RKO (cell line): ENCODE measurements around the gene DIAPH1.

Experiments
- DNase-seq: peaks from one replicate; pipeline ENCODE4 v3.0.0-alpha.2; 2016; ENCODE audit warnings: low spot score

DIAPH1 gene

DNA sequence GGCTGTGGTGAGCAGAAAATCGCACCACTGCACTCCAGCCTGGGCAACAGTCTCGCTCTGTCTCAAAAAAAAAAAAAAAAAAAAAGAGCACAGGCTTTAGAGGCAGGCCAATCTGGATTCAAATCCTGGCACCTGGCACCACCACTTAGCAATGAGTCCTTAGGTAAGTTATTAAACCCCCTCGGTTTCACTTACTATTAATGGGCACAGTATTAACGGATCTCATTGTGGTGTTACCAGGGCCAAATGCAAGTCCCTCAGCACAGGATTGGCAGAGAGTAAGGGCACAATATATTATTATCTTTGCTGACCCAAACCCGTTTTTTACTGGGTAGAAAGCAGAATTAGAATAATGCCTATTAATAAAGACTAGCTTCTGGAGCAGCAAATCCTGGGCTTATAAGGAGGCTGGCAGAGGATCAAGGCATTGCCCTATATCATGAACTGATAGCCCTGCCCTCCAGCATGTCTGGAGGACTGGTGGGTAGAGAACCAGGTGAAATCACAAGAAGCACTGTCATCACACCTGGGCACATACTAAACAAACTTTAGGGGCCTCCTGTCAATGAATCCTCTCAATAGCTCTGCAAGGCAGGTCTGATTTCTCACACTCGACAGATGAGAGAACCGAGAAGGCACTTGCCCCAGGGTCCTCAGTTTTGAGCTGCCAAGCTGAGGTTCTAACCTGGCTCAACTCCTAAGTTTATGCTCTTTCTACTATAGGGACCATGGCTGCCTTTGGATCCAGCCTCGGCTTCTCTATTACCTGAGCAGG is 112.2 kb downstream of the DIAPH1 start:
- no peak for DNase-seq

- DNase-seq = no peak
Observed at GRCh38 chr5:141504216-141504615, 114.6 kb downstream of the DIAPH1 start.

- DNase-seq = no peak
Observed at GRCh38 chr5:141503681-141504080, 115.1 kb downstream of the DIAPH1 start.

GRCh38 chr5:141501761-141502160 is 117.0 kb downstream of the DIAPH1 start:
- no peak for DNase-seq

DNA sequence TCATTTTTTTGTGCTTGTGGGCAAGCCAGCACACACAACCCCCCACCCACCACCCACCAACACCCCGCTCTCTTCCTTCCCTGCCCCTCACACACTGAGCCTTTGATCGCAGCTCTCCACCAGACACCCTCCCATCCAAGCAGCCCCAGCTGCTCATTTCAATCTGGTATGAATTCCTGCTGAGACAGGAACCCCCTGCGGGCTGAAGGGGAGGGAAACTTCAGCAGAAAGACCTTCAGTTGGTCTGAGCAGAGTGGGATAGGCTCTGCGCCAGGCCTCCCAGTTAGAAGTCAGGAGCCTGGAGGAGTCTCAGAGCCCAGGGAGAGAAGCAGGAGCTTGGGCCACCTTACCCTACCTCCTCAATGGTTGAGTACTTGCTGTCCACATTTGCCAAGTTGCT is 122.8 kb downstream of the DIAPH1 start:
- DNase-seq = no peak

DNA sequence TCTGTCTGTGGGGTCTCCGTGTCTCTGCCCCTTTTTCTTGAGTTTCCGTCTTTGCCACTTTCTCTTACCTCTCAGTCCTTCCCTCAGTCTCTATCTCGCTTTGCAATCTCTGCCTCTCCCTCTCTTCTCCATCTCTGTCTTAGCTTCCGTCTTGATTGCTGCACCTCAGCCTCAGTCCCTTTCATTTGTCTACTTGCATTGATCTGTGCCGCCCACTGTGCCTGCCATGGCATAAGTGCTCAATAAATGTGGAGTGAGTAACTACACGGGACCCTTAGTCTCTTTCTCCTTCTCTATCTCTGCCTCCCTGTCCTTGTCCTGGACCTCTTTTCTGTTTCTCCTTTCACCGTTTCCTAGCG is 123.4 kb downstream of the DIAPH1 start:
- DNase-seq = no peak

GRCh38 chr5:141494761-141495452 is 123.9 kb downstream of the DIAPH1 start:
- no peak for DNase-seq

DNA sequence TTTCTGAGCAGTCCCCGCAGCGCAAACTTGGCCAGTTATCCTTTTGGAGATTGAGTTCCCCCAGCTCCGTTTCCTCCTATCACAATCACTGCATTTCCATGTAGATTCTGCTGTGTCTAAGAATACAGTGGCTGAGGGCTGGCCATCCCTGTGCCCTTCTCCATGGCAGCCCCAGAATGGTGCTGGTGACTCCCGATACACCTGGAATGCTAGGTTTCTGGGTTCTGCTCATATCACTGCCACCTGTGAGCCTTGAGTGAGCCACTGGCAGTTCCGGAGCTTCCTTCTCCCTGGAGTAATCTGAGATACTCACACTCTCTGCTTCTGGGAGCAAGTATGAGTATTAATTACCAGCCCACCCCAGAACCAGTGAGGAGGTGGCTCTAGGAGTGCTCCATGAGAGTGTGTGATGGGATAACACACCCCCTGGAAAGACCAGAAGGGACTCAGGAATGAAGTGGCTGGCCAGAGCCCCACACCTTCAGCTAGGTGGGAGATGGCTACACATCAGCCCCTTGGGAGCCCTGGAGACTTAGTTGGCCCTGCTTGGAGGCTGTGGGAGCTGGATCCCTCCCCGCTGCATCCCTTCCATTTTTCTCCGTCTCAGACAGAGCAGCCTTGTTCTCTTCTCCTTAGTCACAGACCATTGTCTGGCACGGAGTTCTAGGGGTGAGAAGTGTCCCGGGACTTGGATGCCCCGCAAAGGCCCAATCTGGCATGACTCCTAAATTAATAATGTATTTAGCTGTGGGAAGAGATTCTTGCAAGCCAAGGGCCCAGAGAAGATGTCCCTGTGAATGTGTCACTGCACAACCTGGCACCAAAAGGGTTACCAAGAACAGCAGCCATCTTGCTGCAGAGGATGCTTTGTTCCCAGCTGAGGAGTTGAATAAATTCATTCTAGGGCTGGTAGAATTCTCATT is 125.0 kb downstream of the DIAPH1 start:
- no peak for DNase-seq

GRCh38 chr5:141492168-141492885 is 126.5 kb downstream of the DIAPH1 start:
- no peak for DNase-seq

DNA sequence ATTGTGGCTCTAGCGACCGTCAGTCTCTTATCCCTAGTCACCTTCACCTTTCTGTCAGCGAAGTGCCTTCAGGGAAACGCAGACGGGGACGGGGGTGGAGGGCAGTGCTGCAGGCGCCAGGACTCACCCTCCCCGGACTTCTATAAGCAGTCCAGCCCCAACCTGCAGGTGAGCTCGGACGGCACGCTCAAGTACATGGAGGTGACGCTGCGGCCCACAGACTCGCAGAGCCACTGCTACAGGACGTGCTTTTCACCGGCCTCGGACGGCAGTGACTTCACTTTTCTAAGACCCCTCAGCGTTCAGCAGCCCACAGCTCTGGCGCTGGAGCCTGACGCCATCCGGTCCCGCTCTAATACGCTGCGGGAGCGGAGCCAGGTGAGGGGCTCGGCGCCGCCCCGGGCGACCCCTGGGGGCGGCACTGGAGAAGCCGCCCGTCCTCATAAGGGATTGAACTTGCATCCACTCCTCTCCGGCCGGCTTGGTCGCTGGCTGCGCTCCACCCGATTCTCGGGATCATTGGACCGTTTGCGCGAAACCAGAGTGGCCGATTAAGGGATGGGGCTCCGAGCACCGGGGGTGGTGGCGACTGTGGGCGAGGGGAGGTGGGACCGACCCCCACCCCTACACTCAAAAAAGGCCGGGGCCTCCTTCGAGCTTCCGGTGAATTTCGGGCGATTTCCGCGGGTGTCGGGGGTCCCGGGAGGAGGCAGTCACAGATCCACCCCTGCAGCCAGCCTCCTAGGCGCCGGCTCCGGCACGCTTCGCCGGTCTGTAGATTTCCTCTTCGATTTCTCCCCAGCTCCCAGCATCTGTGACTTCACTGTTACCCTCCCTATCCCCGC is 127.3 kb downstream of the DIAPH1 start:
- DNase-seq = no peak

GRCh38 chr5:141490771-141491170 is 128.0 kb downstream of the DIAPH1 start:
- no peak for DNase-seq

DNA sequence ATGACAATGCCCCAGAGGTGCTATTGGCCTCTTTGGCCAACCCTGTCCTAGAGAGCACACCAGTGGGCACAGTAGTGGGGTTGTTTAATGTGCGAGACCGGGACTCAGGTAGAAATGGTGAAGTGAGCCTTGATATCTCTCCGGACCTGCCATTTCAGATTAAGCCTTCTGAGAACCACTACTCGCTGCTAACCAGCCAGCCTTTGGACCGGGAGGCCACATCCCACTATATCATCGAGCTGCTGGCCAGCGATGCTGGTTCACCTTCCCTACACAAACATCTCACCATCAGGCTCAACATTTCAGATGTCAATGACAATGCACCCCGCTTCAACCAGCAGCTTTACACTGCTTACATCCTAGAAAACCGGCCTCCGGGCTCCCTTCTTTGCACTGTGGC is 128.5 kb downstream of the DIAPH1 start:
- no peak for DNase-seq

GRCh38 chr5:141489841-141490240 is 129.0 kb downstream of the DIAPH1 start:
- DNase-seq = no peak

DNA sequence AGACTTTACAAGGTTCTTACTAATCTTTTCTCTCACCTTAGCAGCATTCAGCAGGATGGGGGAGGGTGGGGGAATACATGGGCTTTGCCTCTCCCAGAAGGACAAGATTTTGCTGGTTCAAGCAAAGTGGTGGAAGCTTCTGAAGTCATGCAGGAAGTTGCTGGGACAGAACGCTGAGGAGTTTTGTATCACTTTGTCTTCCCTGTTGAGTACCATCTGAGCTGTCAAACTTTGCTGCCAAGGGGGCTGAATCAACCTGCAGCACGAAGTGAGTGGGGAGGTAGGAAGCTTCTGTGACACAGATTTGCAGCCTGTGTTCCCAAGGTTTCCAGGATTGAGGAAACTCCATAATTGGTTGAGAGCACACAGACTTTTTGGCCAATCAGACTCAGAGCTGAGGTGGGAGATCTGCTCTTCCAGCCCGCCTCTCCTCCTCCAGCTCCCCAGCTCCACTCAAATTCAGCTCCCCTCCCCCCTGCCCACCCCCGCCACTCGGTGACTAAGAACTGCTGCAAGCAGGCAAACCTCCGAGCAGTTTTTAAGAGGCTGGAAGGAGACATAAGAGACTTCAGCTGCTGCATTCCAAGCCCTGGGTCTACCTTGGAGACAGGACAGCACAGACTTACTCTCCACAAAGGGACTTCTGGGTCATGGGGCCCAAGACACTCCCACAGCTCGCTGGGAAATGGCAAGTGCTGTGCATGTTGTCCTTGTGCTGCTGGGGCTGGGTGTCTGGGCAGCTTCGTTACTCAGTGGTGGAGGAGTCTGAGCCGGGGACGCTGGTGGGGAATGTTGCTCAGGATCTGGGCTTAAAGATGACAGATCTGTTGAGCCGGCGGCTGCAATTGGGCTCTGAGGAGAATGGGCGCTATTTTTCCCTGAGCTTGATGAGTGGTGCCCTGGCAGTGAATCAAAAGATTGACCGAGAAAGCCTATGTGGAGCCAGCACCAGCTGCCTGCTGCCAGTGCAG is 129.9 kb downstream of the DIAPH1 start, which contains the start of gene PCDHGC5:
TSS of gene PCDHGC5 (plus strand) at position 491 of the 971 bp plus-strand sequence. CDS start at position 651, 160 bp downstream.
- peak; percentile 82 for DNase-seq

DNA sequence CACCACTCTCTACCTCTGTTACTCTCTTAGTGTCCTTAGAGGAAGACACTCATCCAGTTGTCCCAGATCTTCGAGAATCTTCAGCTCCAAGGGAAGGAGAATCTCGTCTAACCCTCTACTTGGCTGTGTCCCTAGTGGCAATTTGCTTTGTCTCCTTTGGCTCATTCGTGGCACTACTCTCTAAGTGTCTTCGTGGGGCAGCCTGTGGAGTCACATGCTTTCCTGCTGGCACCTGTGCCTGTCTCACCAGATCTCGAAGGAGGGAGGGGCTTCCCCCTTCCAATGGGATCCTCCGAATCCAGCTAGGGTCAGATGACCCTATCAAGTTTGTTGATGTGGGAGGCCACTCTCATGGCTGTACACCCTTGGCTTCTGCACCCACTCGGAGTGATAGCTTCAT is 131.7 kb downstream of the DIAPH1 start:
- DNase-seq = no peak

DNA sequence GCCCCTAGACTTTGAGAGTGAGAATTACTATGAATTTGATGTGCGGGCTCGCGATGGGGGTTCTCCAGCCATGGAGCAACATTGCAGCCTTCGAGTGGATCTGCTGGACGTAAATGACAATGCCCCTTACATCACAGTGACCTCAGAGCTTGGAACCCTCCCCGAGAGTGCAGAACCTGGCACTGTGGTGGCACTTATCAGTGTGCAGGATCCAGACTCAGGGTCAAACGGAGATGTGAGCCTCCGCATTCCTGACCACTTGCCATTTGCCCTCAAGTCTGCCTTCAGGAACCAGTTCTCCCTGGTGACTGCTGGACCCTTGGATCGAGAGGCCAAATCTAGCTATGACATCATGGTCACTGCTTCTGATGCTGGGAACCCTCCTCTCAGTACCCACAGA is 132.7 kb downstream of the DIAPH1 start:
- DNase-seq = no peak

- DNase-seq = no peak
Observed at GRCh38 chr5:141485321-141486055, 133.3 kb downstream of the DIAPH1 start.

GRCh38 chr5:141484641-141485311 is 134.0 kb downstream of the DIAPH1 start, which contains the start of gene PCDHGC4:
Gene PCDHGC4, plus strand, starts transcription at chr5:141485030. Its CDS starts 144 bp downstream, at chr5:141485174.
- DNase-seq = no peak
